Stimulated activated CD4-positive, alpha-beta T cell treated with anti-CD3 and anti-CD28 coated beads, Interleukin-2, amount 100 ng/mL, for 48 hours (primary cell): Measurements from ENCODE around the gene XRCC1.
"Not testable (repeated sequence)": the region's sequence is repeated elsewhere in the genome, so short reads cannot be mapped to it uniquely, and the experiment has no call there.

Experiments used
- DNase-seq, 2 donors: peaks; one replicate each; pipeline ENCODE4 v3.0.0-alpha.2; 2020

The XRCC1 gene

DNA sequence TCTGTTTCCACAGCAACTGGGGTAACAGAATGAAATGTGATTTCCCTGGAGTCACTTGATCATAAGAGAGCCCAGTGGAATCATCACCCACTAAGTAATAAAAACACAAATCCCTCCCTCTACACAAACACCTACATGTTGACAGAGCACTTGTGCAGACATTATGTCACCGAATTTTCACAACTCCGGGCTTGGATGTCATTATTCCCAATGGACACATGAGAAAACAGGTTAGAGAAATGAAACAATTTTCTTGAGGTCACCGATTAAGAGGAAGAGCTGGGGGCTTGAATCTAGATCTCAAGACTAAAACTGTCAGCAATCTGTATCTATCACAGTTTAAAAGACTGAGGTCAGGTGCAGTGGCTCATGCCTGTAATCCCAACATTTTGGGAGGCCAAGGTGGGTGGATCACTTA is 3.1 kb downstream of the XRCC1 start:
- no peak for DNase-seq

- DNase-seq = no peak
These were observed 5.0 kb downstream of the XRCC1 start for GRCh38 chr19:43570174-43570791.

DNA sequence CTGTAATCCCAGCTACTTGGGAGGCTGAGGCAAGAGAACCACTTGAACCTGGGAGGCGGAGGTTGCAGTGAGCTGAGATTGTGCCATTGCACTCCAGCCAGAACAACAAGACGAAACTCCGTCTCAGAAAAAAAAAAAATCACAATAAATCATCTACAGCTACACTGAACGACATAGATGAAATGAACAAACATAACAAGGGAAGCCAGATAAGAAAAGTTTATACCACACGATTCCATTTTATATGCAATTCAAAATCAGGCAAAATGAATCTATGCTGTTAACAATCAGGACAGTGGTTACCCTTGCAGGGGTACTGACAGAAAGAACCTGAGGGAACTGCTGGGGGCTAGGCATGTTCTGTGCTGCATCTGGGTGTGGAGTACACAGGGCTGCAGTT is 5.7 kb downstream of the XRCC1 start:
- DNase-seq = no peak

GRCh38 chr19:43564800-43565199 is 10.5 kb downstream of the XRCC1 start:
- no peak for DNase-seq

DNA sequence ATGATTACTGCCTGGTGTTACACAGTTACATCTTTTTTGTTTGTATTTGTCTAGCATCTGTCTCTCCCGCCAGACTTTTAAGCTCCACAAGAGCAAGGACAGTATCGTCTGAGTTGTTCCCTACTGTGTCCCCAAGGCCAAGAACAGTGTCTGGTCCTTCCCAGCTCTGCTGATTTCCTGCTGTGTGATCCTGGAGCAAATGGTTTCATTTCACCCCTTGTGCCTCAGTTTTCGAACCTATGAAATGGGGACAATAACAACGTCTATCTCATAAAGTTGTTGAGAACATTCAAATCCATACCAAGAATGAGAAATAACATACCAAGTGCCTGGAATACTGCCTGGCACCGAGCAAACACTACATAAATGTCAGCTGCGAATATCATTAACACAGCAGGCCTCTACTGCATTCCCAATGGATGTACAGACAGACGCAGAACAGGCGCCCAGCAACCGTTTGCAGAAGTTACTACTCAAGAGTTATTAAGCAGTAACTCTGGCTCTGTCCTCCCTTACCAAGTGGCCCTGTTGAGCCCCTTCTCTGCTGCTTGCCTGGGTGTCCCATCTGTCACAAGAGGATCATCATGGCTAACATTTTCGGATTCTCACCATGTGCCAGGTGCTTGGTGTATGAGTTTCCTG is 11.4 kb downstream of the XRCC1 start:
- no peak for DNase-seq

- DNase-seq = peak; percentile 43 to 47
These were observed 12.6 kb downstream of the XRCC1 start for GRCh38 chr19:43562698-43563241.

DNA sequence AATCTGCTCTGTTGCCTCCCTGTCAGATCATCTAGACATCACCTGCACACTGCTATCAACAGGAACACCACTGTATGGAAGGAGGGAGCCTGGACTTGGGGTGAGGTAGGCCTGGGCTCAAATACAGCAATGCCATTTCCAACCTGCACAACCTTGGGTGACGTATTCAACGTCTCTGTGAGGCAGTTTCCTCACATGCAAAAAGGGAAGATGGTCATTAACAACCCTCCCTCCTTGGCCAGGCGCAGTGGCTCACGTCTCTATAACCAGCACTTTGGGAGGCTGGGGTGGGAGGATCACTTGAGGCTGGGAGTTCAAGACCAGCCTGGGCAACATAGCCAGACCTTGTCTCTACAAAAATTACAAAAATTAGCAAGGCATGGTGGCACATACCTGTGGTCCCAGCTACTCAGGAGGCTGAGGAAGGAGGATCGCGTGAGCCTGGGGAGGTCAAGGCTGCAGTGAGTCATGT is 13.1 kb downstream of the XRCC1 start:
- DNase-seq = no peak

- DNase-seq = no peak
These were observed 14.0 kb downstream of the XRCC1 start for GRCh38 chr19:43561139-43561970.

DNA sequence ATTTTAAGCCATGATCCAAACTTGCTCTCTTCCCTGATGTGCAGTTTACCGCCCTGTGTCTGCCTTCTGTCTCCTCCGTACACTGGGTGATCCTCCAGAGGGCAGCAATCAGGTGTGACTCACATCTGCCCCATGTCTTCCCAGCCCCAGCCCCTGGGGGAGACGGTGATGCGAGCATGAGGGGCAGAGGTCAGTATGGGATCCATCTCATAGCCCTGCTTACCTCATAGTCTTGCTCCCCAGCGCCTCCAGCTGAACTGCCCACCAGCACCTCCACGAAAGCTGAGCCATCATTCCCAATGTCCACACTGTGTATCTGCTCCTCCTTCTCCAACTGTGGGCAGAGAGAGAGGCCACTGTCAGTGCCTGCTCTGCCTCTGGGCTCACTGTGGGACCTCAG is 14.6 kb downstream of the XRCC1 start:
- DNase-seq = no peak

- peak; percentile 74 to 82 for DNase-seq
These were observed 20.0 kb downstream of the XRCC1 start for GRCh38 chr19:43555185-43555770.

DNA sequence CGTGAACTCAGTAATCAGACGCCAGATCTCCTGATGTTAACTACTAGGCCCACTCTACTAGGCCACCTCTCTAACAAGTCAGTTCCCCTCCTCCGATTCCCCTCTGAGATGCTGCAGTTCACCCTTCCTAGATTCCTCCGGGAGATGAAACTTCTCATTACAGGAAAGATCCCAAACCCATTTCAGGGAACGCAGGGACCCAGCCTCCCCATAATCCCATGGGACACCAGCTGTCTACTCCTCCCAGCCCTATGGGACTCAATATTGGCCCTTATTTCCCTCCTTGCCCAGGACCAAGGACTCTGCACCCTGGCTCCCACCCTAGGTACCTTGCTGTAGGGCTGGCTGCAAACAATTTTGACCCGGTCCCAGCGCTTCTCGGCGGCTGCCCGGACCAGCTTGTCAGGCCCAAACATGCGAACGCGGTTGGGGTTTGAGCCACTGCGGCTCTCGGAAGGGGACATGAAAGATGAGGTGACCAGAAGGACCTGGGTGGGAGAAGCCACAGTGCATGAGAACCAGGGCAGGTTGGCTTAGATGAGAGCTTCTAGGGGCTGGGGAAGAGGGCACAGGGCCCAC is 20.9 kb downstream of the XRCC1 start:
- DNase-seq = no peak

GRCh38 chr19:43553656-43554055 is 21.7 kb downstream of the XRCC1 start:
- DNase-seq = no peak

- no peak for DNase-seq
These were observed 22.7 kb downstream of the XRCC1 start for GRCh38 chr19:43552616-43553015.

- no peak for DNase-seq
These were observed 23.2 kb downstream of the XRCC1 start for GRCh38 chr19:43552198-43552450.

DNA sequence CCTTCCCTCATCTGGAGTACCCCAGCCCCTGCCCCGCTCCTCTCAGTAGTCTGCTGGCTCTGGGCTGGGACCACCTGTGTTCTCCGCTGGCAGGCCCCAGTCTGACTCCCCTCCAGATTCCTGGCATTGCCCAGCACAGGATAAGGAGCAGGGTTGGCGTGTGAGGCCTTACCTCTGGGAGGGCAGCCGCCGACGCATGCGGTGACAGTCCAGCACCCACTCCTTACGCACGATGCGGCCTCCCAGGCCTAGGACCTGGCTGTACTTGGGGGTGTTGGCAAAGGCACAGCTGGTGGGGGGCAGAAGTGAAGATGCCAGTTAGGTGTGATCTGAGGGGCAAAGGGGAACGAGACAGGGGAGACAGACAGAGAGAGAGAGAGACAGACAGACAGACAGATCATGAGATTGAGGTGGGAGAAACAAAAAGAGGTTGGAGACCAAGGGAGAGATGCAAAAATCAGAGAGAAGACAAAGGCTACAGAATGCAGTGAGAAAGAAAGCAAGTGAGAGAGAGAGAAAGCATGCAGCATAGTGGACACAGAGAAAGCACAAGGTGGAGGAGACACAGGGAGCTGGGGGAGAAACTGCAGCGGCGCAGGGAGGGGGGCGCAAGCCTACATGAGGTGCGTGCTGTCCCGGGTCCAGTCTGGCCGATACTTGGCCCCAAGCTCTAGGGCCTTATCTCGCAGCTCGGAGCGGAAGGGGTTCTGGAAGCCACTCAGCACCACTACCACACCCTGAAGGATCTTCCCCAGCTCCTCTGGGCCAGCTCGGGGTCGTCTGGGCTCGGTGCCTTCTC is 23.7 kb downstream of the XRCC1 start:
- DNase-seq = no peak

GRCh38 chr19:43548706-43549105 is 26.6 kb downstream of the XRCC1 start:
- no peak for DNase-seq

DNA sequence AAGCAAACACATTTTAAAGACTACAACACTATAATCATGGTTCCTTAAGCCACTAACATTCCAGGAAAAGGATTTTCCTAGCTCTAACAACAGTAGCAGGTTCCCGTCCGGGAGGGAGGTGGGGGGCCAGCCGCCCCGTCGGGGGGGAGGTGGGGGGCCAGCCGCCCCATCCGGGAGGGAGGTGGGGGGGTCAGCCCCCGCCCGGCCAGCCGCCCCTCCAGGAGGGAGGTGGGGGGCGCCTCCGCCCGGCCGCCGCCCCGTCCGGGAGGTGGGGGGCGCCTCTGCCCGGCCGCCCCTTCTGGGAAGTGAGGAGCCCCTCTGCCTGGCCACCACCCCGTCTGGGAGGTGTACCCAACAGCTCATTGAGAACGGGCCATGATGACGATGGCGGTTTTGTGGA is 27.4 kb downstream of the XRCC1 start:
- DNase-seq = not testable (repeated sequence)

GRCh38 chr19:43546581-43546980 is 28.7 kb downstream of the XRCC1 start:
- DNase-seq = no peak

DNA sequence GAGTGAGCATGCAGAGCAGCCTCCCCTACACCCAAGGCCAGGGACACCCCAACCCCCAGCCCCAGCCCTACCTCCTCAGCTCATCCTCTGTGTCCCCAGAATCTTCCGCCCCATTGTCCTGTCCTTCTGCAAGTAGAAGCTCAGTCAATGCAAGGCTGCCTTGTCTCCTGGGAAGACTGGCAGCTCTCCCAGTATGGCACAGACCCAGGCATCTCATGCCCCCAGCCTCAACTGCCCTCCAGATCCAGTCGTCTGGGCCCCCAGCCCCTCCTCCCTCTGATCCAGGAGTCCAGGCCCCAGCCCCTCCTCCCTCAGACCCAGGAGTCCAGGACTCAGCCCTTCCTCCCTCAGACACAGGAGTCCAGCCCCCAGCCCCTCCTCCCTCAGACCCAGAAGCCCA is 29.3 kb downstream of the XRCC1 start:
- DNase-seq = no peak

DNA sequence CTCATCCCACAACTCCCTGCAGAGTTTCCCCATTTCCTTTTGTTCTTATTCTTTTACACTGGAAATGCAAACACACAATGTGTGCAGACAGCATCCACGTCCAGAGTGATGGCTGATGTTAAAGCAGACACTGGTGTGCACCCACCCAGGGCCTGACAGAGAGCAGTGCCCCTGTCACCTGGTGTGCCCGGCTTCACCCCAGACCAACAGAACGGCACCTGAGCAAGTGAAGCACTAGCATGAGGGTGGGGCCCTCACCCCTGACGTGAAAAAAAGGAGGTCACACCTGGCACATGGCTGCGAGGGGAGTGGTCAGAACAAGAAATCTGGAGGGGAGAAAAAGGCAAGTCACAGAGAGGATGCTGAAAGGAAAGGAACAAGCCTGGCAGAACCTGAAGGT is 30.1 kb downstream of the XRCC1 start:
- DNase-seq = no peak

GRCh38 chr19:43544077-43544476 is 31.2 kb downstream of the XRCC1 start:
- DNase-seq = no peak

DNA sequence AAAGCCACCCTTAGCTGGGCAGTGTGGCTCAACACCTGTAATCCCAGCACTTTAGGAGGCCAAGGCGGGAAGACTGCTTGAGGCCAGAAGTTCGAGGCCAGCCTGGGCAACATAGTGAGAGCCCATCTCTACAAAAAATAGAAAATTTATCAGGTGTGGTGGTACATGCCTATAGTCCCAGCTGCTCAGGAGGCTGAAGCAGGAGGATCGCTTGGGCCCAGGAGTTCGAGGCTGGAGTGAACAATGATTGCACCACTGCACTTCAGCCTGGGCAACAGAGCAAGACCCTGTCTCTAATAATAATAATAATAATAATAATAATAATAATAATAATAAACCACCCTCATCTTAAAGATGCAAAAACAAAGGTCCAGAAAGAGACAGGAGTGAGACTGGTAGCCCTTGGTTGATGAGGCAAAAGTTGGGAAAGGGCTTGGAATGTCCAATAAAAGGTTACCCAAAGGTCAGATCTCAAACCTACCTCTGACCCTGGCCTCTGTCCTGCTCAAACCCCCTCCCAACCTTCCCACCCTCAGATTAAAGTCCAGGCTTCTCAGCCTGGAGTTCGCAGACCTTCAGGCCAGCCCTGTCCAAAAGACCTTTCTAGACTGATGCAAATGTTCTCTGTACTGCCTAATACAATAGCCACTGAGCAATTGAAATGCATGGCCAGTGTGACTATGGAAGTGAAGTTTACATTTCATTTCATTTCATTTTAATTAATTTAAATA is 33.2 kb downstream of the XRCC1 start:
- DNase-seq = no peak
